ENCODE data around the gene RNF39.

RNF39 gene

GRCh38 chr6:30077218-30077617, 1.6 kb upstream of the RNF39 start:
- Histone ChIP-seq H2AFZ (ENCODE audit: low read length) (peak overlapping the region; percentile 38), H3K9me2 (replicated peaks; ENCODE audit: low read depth, low read length) (no peaks in the 10 kb centered on the region), H3K36me3 (ENCODE audit: insufficient read depth, low read length) (no peaks in the 10 kb centered on the region), H3K4me2 (ENCODE audit: low read depth, low read length, poor library complexity, severe bottlenecking) (peak overlapping the region; percentile 74), H3K4me3 (ENCODE audit: low read length, poor library complexity, severe bottlenecking) (peak overlapping the region; percentile 47), H3K4me1 (ENCODE audit: insufficient read depth, low read length, poor library complexity, severe bottlenecking) (peaks cover 29% of the 10 kb centered on the region), H3K9ac (ENCODE audit: low read depth, low read length, poor library complexity, severe bottlenecking) (peak overlapping the region; percentile 29), H3K27me3 (ENCODE audit: insufficient read depth, low read length, poor library complexity, severe bottlenecking) (no peaks in the 10 kb centered on the region), H3K79me2 (ENCODE audit: insufficient read depth, low read length) (no peaks in the 10 kb centered on the region), H3K9me3 (ENCODE audit: insufficient read depth, low read depth, low read length) (no peaks in the 10 kb centered on the region), H3F3A (ENCODE audit: low read depth) (peaks cover 3% of the 10 kb centered on the region; the same call in 1 of the 2 replicates), H4K20me1 (ENCODE audit: insufficient read depth, low read length, poor library complexity, severe bottlenecking) (no peaks in the 10 kb centered on the region)
- TF ChIP-seq CTCF (conservative IDR thresholded peaks at IDR 0.05; ENCODE audit: low read length) (no peak), EZH2phosphoT487 (IDR thresholded peaks at IDR 0.05; ENCODE audit: borderline replicate concordance) (no peak)

GRCh38 chr6:30075790-30076732, 492 bp upstream of the RNF39 start:
- no peaks in the 10 kb centered on the region for H3K36me3 ChIP-seq (ENCODE audit: insufficient read depth, low read length)
- H3K4me2 ChIP-seq (ENCODE audit: low read depth, low read length, poor library complexity, severe bottlenecking): peak overlapping the region; percentile 74
- no peak for TF ChIP-seq EZH2phosphoT487 (IDR thresholded peaks at IDR 0.05; ENCODE audit: borderline replicate concordance)
- peak; percentile 69 for TF ChIP-seq CTCF (conservative IDR thresholded peaks at IDR 0.05; ENCODE audit: low read length)
- no peaks in the 10 kb centered on the region for H3K9me2 ChIP-seq (replicated peaks; ENCODE audit: low read depth, low read length)
- H2AFZ ChIP-seq (ENCODE audit: low read length): no peak overlapping the region
- H3F3A ChIP-seq (ENCODE audit: low read depth): peaks cover 3% of the 10 kb centered on the region; the same call in 1 of the 2 replicates
- peak overlapping the region; percentile 47 for H3K4me3 ChIP-seq (ENCODE audit: low read length, poor library complexity, severe bottlenecking)
- no peaks in the 10 kb centered on the region for H3K9me3 ChIP-seq (ENCODE audit: insufficient read depth, low read depth, low read length)
- peak overlapping the region; percentile 29 for H3K9ac ChIP-seq (ENCODE audit: low read depth, low read length, poor library complexity, severe bottlenecking)
- H4K20me1 ChIP-seq (ENCODE audit: insufficient read depth, low read length, poor library complexity, severe bottlenecking): no peaks in the 10 kb centered on the region
- no peaks in the 10 kb centered on the region for H3K27me3 ChIP-seq (ENCODE audit: insufficient read depth, low read length, poor library complexity, severe bottlenecking)
- H3K4me1 ChIP-seq (ENCODE audit: insufficient read depth, low read length, poor library complexity, severe bottlenecking): peaks cover 29% of the 10 kb centered on the region
- H3K79me2 ChIP-seq (ENCODE audit: insufficient read depth, low read length): no peaks in the 10 kb centered on the region

GRCh38 chr6:30074331-30075093, 1.1 kb downstream of the RNF39 start:
- Histone ChIP-seq H3K79me2 (ENCODE audit: insufficient read depth, low read length) (no peaks in the 10 kb centered on the region), H3K4me2 (ENCODE audit: low read depth, low read length, poor library complexity, severe bottlenecking) (no peak overlapping the region), H3K27me3 (ENCODE audit: insufficient read depth, low read length, poor library complexity, severe bottlenecking) (no peaks in the 10 kb centered on the region), H3K4me1 (ENCODE audit: insufficient read depth, low read length, poor library complexity, severe bottlenecking) (peaks cover 29% of the 10 kb centered on the region), H3F3A (ENCODE audit: low read depth) (peaks cover 3% of the 10 kb centered on the region; the same call in 1 of the 2 replicates), H3K4me3 (ENCODE audit: low read length, poor library complexity, severe bottlenecking) (no peak overlapping the region), H4K20me1 (ENCODE audit: insufficient read depth, low read length, poor library complexity, severe bottlenecking) (no peaks in the 10 kb centered on the region), H3K9me2 (replicated peaks; ENCODE audit: low read depth, low read length) (no peaks in the 10 kb centered on the region), H3K9ac (ENCODE audit: low read depth, low read length, poor library complexity, severe bottlenecking) (no peak overlapping the region), H2AFZ (ENCODE audit: low read length) (no peak overlapping the region), H3K36me3 (ENCODE audit: insufficient read depth, low read length) (no peaks in the 10 kb centered on the region), H3K9me3 (ENCODE audit: insufficient read depth, low read depth, low read length) (no peaks in the 10 kb centered on the region)
- TF ChIP-seq EZH2phosphoT487 (IDR thresholded peaks at IDR 0.05; ENCODE audit: borderline replicate concordance): no peak
- no peak for TF ChIP-seq CTCF (conservative IDR thresholded peaks at IDR 0.05; ENCODE audit: low read length)

All from Loucy (cell line).